ENCODE measurements around the gene DPH1.

The DPH1 gene

GRCh38 chr17:2062571-2063183 is 32.7 kb downstream of the DPH1 start:
- Histone ChIP-seq H3K36me3 (peaks cover 54% of the 10 kb centered on the region), H3K4me3 (ENCODE audit: low read depth in 1 of 2, low read length in 1 of 2) (no peak overlapping the region), H3K27ac (no peak overlapping the region), H3K27me3 (peaks cover 10% of the 10 kb centered on the region), H3K4me1 (ENCODE audit: control insufficient read depth in 1 of 2, insufficient read depth in 1 of 2, low read depth in 1 of 2, low read length in 1 of 2) (peaks cover 28 to 35% of the 10 kb centered on the region in 2 experiments), H3K9me3 (no peaks in the 10 kb centered on the region)
- no peak for TF ChIP-seq CTCF (IDR thresholded peaks at IDR 0.05)

GRCh38 chr17:2063261-2064146 is 33.6 kb downstream of the DPH1 start:
- Histone ChIP-seq H3K27ac (no peak overlapping the region), H3K9me3 (no peaks in the 10 kb centered on the region), H3K4me3 (ENCODE audit: low read depth in 1 of 2, low read length in 1 of 2) (no peak overlapping the region), H3K36me3 (peaks cover 61% of the 10 kb centered on the region), H3K27me3 (peaks cover 2% of the 10 kb centered on the region), H3K4me1 (ENCODE audit: control insufficient read depth in 1 of 2, insufficient read depth in 1 of 2, low read depth in 1 of 2, low read length in 1 of 2) (peaks cover 21 to 27% of the 10 kb centered on the region in 2 experiments)
- TF ChIP-seq CTCF (IDR thresholded peaks at IDR 0.05) = no peak

GRCh38 chr17:2064147-2064489 is 34.2 kb downstream of the DPH1 start:
- Histone ChIP-seq H3K27ac (no peak overlapping the region), H3K9me3 (no peaks in the 10 kb centered on the region), H3K36me3 (peaks cover 65% of the 10 kb centered on the region), H3K27me3 (no peaks in the 10 kb centered on the region), H3K4me1 (ENCODE audit: control insufficient read depth in 1 of 2, insufficient read depth in 1 of 2, low read depth in 1 of 2, low read length in 1 of 2) (peaks cover 21 to 22% of the 10 kb centered on the region in 2 experiments), H3K4me3 (ENCODE audit: low read depth in 1 of 2, low read length in 1 of 2) (no peak overlapping the region)
- no peak for TF ChIP-seq CTCF (IDR thresholded peaks at IDR 0.05)

- H3K36me3 ChIP-seq = peaks cover 65% of the 10 kb centered on the region
- peaks cover 17 to 18% of the 10 kb centered on the region in 2 experiments for H3K4me1 ChIP-seq (ENCODE audit: control insufficient read depth in 1 of 2, insufficient read depth in 1 of 2, low read depth in 1 of 2, low read length in 1 of 2)
- H3K27me3 ChIP-seq = no peaks in the 10 kb centered on the region
- no peak overlapping the region for H3K4me3 ChIP-seq (ENCODE audit: low read depth in 1 of 2, low read length in 1 of 2)
- no peak overlapping the region for H3K27ac ChIP-seq
- no peak for TF ChIP-seq CTCF (IDR thresholded peaks at IDR 0.05)
- no peaks in the 10 kb centered on the region for H3K9me3 ChIP-seq
Measured at GRCh38 chr17:2064520-2064971, 34.6 kb downstream of the DPH1 start.

GRCh38 chr17:2064980-2065785 is 35.2 kb downstream of the DPH1 start:
- Histone ChIP-seq H3K9me3 (no peaks in the 10 kb centered on the region), H3K36me3 (peaks cover 65% of the 10 kb centered on the region), H3K27ac (no peak overlapping the region), H3K27me3 (no peaks in the 10 kb centered on the region), H3K4me3 (ENCODE audit: low read depth in 1 of 2, low read length in 1 of 2) (no peak overlapping the region), H3K4me1 (ENCODE audit: control insufficient read depth in 1 of 2, insufficient read depth in 1 of 2, low read depth in 1 of 2, low read length in 1 of 2) (peaks cover 11% of the 10 kb centered on the region in 2 experiments)
- no peak for TF ChIP-seq CTCF (IDR thresholded peaks at IDR 0.05)

Measured in neutrophil (primary cell).